Measurements from ENCODE around the gene KRTCAP2.

Gene KRTCAP2

GRCh38 chr1:155139895-155140629, 33.0 kb downstream of the KRTCAP2 start, which contains the start of gene DPM3:
DPM3 (minus strand) TSS chr1:155140531; CDS start chr1:155140240, 291 bp downstream.
- ChIA-PET CTCF (interaction anchor here (1.1 to 2.2 kb wide), 3 partner anchors 28 to 55 kb away, joined by 3 to 6 read pairs (median 3); no protein-coding TSS in a partner anchor), POLR2A (no interaction called here)
- peak within 1 kb of the TSS; percentile 83 for H3K4me3 ChIP-seq (ENCODE audit: low read depth, low read length)
- no peak for TF ChIP-seq CTCF (IDR thresholded peaks at IDR 0.05; ENCODE audit: insufficient read depth, low read length, missing control alignments)
- no peak for DNase-seq (ENCODE audit: low read depth, low spot score)

- TF ChIP-seq CTCF (IDR thresholded peaks at IDR 0.05; ENCODE audit: insufficient read depth, low read length, missing control alignments): no peak
- DNase-seq (ENCODE audit: low read depth, low spot score): no peak
- ChIA-PET POLR2A (no interaction called here), CTCF (interaction anchor here (0.7 to 4.9 kb wide), 8 partner anchors 8 to 120 kb away, joined by 3 to 26 read pairs (median 8); partner anchors contain the start of gene KRTCAP2)
- peak overlapping the region; percentile 53 for H3K4me3 ChIP-seq (ENCODE audit: low read depth, low read length)
Measured at GRCh38 chr1:155137154-155137949, 35.8 kb downstream of the KRTCAP2 start.

- peak overlapping the region; percentile 53 for H3K4me3 ChIP-seq (ENCODE audit: low read depth, low read length)
- no peak for DNase-seq (ENCODE audit: low read depth, low spot score)
- TF ChIP-seq CTCF (IDR thresholded peaks at IDR 0.05; ENCODE audit: insufficient read depth, low read length, missing control alignments): no peak
- POLR2A ChIA-PET: interaction anchor here (0.9 kb wide), 1 partner anchor 28 kb away, joined by 4 read pairs; no protein-coding TSS in a partner anchor
- CTCF ChIA-PET: interaction anchor here (2.2 to 4.9 kb wide), 4 partner anchors 30 to 51 kb away, joined by 12 to 26 read pairs (median 15); partner anchors contain the start of gene KRTCAP2
Measured at GRCh38 chr1:155136748-155137147, 36.4 kb downstream of the KRTCAP2 start.

GRCh38 chr1:155135415-155136028, 37.6 kb downstream of the KRTCAP2 start, which contains the start of gene SLC50A1:
SLC50A1 (plus strand) TSS chr1:155135852; CDS start chr1:155135912, 60 bp downstream.
- ChIA-PET CTCF (interaction anchor here (0.9 to 4.9 kb wide), 7 partner anchors 32 to 136 kb away, joined by 3 to 35 read pairs (median 9); partner anchors contain the start of gene KRTCAP2), POLR2A (interaction anchor here (0.6 to 1.5 kb wide), 3 partner anchors 27 to 545 kb away, joined by 3 to 6 read pairs (median 4); partner anchors contain the start of gene KRTCAP2)
- peak within 1 kb of the TSS; percentile 94 for H3K4me3 ChIP-seq (ENCODE audit: low read depth, low read length)
- TF ChIP-seq CTCF (IDR thresholded peaks at IDR 0.05; ENCODE audit: insufficient read depth, low read length, missing control alignments): no peak
- DNase-seq (ENCODE audit: low read depth, low spot score): peak; percentile 46

- POLR2A ChIA-PET: interaction anchor here (1.5 kb wide), 1 partner anchor 38 kb away, joined by 6 read pairs; the partner anchor contains the start of gene KRTCAP2
- TF ChIP-seq CTCF (IDR thresholded peaks at IDR 0.05; ENCODE audit: insufficient read depth, low read length, missing control alignments): no peak
- CTCF ChIA-PET: interaction anchor here (0.8 to 4.9 kb wide), 8 partner anchors 33 to 136 kb away, joined by 3 to 35 read pairs (median 8); partner anchors contain the start of gene KRTCAP2
- peak overlapping the region; percentile 94 for H3K4me3 ChIP-seq (ENCODE audit: low read depth, low read length)
- DNase-seq (ENCODE audit: low read depth, low spot score): peak; percentile 67
Measured at GRCh38 chr1:155134880-155135414, 38.2 kb downstream of the KRTCAP2 start.
